ENCODE measurements around the gene LRP1.
A peak's percentile ranks its signal among the peaks of the same experiment; 100 is the strongest.
"Not testable (repeated sequence)": the region's sequence is repeated elsewhere in the genome, so short reads cannot be mapped to it uniquely, and the experiment has no call there.

The LRP1 gene

GRCh38 chr12:57112492-57113294, 15.6 kb upstream of the LRP1 start:
- DNase-seq (ENCODE audit: low spot score), result no peak

- DNase-seq (ENCODE audit: low spot score), result no peak
These were observed 11.6 kb upstream of the LRP1 start for GRCh38 chr12:57116580-57117281.

GRCh38 chr12:57118711-57119271, 9.5 kb upstream of the LRP1 start:
- no peak for DNase-seq (ENCODE audit: low spot score)

- no peak for DNase-seq (ENCODE audit: low spot score)
These were observed 8.8 kb upstream of the LRP1 start for GRCh38 chr12:57119294-57120085.

GRCh38 chr12:57120718-57121117, 7.6 kb upstream of the LRP1 start:
- not testable (repeated sequence) for DNase-seq (ENCODE audit: low spot score)

- DNase-seq (ENCODE audit: low spot score), result no peak
These were observed 4.5 kb upstream of the LRP1 start for GRCh38 chr12:57123813-57124212.

- DNase-seq (ENCODE audit: low spot score), result peak; percentile 75
These were observed 3.9 kb upstream of the LRP1 start for GRCh38 chr12:57124261-57124877.

GRCh38 chr12:57126061-57126460, 2.2 kb upstream of the LRP1 start:
- no peak for DNase-seq (ENCODE audit: low spot score)

GRCh38 chr12:57126561-57126960, 1.7 kb upstream of the LRP1 start:
- no peak for DNase-seq (ENCODE audit: low spot score)

GRCh38 chr12:57127101-57127725, 1.1 kb upstream of the LRP1 start:
- DNase-seq (ENCODE audit: low spot score), result no peak

- DNase-seq (ENCODE audit: low spot score), result no peak
These were observed 400 bp downstream of the LRP1 start for GRCh38 chr12:57128519-57129247.

- DNase-seq (ENCODE audit: low spot score), result no peak
These were observed 1.1 kb downstream of the LRP1 start for GRCh38 chr12:57129321-57129842.

GRCh38 chr12:57129889-57130288, 1.6 kb downstream of the LRP1 start:
- DNase-seq (ENCODE audit: low spot score), result peak; percentile 60

GRCh38 chr12:57130941-57131340, 2.7 kb downstream of the LRP1 start:
- no peak for DNase-seq (ENCODE audit: low spot score)

- no peak for DNase-seq (ENCODE audit: low spot score)
These were observed 3.8 kb downstream of the LRP1 start for GRCh38 chr12:57131896-57132744.

GRCh38 chr12:57133013-57133569, 4.8 kb downstream of the LRP1 start:
- DNase-seq (ENCODE audit: low spot score), result peak; percentile 89

GRCh38 chr12:57133916-57134315, 5.6 kb downstream of the LRP1 start:
- no peak for DNase-seq (ENCODE audit: low spot score)

- DNase-seq (ENCODE audit: low spot score), result no peak
These were observed 6.7 kb downstream of the LRP1 start for GRCh38 chr12:57134949-57135348.
